Globus pallidus (tissue), 1 donor: ENCODE data around the gene NPTX1.

ENCODE experiments used
- DNase-seq: peaks from one replicate; pipeline ENCODE4 v3.0.0-alpha.2; 2015; ENCODE audit warnings: low spot score

Gene NPTX1

DNA sequence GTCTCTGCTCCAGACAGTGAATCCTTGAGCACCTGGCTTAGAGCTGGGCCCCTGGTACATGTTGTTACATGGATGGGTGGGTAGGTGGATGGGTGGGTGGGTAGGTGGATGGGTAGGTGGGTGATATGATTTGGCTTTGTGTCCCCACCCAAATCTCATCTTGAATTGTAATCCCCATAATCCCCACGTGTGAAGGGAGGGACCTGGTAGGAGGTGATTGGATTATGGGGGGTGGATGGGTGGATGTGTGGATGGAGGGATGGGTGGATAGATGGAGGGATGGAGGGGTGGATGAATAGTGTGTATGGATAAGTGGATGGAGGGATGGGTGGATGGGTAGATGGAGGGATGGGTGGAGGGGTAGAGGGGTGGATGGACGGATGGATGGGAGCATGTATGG is 26.6 kb upstream of the NPTX1 start:
- no peak for DNase-seq

DNA sequence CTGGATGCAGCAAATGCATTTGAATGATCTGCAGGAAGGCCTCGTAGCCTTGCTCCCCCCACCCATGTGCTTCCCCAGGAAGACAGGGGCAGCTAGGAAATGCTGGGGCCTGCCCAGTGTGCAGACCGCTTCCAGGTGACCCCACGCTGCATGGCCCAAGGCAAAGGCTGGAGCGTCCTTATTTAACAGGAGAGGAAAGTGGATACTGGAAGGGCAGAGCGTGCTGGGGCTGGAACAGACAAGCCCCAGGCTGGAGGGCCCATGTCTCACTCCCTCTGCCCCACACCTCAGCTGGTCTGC is 26.1 kb upstream of the NPTX1 start:
- no peak for DNase-seq

DNA sequence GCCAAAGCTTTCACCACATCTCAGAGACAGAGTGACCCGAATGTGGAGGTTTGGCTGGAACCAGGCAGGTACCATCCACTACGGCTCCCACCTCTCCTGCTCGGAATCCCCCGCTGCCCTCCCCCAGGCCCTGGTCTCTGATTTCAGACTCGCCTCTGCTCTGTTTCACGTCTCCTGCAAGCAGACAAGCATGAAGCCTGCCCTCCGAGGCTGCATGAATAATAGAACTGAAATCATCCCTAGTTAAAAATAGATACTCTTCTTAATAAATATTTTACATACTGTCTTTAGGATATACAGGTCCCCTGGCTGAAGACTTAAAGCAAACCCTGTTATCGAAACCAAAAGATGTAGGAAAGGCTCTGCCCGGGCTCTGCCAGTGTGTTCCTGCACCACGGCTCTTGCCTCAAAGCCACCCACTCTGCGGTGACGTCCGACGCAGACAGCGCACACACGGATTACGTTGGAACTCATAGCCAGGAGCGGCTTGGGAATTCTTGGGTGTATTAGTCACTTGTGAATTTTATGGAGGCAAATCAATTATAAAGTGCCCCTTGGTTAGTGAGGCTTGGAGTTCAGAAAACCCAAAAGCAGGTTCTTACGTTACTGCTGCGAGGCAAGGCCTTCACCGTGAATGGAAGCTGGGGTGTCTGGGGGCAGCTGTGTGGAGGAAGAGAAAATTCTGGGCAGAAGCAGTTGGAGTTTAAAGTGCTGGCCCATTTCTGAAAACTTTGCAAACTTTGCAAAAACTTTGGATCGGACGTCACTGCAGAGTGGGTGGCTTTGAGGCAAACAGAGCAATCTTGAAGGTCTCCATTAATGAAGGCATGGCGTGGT is 25.6 kb upstream of the NPTX1 start:
- DNase-seq: no peak

DNA sequence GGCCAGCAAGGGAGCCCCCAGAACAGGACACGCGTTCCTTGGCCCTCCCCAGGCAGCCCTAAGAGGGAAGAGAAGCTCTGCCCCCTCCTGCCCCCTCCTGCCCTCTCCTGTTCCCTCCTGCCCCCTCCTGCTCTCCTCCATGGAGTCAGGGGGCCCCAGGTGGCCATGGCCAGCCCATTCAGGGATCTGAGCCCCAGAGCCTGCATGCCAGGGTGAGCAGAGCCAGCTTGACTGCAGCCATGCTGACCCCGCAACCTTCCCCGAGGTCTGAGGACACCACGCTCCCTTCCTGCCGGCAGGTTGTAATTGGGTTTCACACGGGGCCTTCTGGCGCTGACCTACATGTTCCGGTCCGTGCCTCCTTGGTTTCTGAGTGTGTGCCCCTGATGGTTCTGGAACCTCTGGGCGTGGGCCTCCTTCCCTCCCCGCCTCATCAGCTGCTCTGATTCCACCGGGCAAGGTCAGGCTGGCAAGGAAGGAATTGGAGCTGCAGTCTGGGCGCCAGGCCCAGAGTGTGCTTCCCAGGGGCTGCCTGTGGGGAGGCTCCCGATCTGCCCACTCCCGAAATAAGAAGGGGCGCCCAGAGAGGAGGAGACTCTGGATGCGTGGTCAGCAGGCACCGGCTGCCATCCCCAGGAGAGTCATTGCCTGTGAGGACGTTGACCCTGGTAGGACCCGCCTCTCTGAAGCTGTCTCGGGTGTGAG is 23.7 kb upstream of the NPTX1 start:
- DNase-seq: no peak

DNA sequence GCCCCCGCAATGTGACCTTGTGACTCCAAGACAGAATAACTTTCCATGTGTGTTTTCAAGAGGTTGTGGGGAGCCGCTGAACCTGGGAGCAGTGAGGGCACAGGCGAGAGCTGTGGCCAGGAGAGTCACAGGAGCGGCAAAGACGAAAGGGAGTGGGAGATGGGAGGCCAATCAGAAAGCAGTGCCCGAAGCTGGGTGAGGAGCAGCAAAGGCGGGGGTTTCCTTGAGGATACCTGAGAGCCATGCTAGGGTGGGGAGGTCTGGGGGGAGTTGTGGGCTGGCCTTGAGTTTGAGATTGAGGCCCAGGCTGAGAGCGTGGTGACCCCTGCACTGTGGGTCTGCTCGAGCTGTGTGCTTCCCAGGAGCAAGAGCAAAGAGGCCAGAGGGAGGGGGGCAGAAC is 23.2 kb upstream of the NPTX1 start:
- no peak for DNase-seq

DNA sequence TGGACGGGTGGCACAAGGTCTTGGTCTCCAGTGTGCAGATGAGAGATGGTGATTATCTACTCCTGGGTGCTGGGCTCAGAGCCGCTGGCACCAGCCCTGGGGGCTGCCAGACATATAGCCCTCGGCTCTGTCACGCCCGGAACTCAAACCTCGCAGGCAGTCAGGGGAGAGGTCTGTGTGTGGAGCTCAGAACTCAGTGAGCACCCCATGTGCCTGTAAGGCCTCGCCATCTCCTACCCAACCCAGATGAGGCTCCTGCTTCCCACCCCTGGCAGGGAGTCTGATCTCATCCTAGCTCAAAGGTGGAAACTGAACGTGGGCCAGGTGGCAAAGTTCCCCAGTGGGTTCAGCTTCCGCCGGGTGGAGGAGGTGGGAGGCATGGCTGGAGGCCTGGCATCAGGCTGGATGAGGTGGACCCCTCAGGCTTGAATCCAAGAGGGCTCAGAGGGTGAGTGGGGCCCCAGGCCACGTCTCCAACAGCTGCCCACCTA is 22.6 kb upstream of the NPTX1 start:
- DNase-seq: no peak

DNA sequence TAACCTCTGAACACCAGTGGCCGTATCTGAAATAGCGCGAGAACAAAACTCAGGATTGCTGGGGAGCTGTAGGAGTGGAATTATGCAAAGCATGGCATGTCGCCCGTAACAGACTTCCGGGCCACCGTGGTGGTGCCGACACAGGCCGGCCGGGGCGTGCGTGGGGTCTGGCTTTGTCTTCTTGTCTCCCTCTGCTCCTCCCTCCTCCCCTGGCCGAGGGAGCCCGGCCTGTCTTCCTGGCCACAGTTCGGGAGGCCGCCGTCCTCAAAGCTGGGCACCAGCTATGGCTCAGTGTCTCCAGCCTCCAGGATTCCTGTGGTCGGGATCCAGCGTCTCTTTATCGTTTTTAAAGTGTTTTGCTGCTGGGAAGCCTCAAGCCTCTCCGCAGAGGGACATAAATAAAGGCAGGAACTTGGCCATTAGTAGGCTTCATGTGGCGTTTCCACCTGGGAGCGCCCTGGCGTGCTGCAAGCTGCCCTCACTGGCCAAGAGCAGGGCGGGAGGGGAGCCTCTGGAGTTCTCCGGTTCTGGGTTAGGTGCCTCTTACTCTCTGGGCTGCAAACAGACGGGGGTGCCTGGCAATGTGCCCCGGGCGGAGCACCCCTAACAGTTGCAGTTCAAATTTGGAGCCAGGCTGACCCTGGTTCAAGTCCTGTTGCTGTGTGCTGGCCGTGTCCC is 22.0 kb upstream of the NPTX1 start:
- no peak for DNase-seq

DNA sequence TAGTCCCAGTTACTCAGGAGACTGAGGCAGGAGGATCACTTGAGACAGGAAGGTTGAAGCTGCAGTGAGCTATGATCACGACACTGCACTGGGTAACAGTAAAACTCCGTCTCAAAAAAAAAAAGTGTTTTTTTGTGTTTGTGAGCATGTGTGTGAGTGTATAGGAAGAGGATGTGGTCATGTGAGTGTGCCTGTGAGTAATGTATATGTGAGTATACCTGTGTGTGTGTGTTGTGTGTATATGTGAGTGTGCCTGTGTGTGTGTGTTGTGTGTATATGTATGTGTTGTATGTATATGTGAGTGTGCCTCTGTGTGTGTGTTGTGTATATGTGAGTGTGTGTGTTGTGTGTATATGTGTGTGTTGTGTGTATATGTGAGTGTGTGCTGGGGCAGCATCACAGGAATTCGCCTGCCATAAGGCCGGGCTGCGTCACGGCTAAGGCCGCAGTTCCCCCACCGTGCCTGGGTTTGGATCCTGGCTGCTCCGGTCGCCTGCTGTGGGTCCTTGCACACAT is 21.4 kb upstream of the NPTX1 start:
- DNase-seq: no peak

DNA sequence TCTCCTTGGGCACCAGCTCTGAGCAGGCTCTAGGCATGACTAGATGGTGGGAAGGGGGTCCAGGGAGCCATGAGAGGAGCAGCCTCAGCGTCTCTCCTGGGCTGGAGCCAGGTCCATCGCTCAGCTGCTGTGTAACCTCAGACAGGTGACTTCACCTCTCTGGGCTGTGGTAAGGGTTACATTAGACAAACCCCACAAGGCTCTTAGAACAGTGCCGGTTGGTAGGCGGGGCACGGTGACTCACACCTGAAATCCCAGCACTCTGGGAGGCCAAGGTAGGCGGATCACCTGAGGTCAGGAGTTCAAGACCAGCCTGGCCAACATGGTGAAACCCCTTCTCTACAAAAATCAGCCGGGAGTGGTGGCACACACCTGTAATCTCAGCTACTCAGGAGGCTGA is 18.1 kb upstream of the NPTX1 start:
- no peak for DNase-seq

DNA sequence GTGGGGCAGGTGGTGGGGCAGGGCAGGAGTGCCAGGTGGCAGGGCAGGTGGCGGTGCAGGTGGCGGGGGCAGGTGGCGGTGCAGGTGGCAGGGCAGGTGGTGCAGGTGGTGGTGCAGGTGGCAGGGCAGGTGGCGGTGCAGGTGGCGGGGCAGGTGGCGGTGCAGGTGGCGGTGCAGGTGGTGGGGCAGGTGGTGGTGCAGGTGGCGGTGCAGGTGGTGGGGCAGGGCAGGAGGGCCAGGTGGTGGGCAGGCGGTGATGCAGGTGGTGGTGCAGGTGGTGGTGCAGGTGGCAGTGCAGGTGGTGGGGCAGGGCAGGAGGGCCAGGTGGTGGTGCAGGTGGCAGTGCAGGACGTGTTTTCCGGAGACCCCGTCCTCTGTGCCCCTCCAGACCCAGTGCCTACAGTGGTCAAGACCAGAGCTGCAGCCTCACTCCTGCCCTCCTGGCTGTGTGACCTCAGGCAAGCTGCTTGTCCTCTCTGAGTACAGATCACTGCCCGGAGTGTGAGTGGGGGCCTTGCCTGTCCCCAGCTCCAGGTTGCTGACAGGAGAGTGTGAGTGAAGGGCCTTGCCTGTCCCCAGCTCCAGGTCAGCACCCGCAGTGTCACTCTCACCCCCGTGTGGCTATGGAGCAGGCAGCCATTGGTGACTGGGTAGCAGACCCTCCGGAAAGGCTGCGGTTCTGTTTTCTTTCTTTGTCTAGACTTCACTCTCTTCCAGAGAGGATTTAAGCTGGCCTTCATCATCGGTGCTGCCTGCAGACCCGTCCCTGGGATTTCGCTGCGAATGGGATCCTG is 16.1 kb upstream of the NPTX1 start:
- no peak for DNase-seq

DNA sequence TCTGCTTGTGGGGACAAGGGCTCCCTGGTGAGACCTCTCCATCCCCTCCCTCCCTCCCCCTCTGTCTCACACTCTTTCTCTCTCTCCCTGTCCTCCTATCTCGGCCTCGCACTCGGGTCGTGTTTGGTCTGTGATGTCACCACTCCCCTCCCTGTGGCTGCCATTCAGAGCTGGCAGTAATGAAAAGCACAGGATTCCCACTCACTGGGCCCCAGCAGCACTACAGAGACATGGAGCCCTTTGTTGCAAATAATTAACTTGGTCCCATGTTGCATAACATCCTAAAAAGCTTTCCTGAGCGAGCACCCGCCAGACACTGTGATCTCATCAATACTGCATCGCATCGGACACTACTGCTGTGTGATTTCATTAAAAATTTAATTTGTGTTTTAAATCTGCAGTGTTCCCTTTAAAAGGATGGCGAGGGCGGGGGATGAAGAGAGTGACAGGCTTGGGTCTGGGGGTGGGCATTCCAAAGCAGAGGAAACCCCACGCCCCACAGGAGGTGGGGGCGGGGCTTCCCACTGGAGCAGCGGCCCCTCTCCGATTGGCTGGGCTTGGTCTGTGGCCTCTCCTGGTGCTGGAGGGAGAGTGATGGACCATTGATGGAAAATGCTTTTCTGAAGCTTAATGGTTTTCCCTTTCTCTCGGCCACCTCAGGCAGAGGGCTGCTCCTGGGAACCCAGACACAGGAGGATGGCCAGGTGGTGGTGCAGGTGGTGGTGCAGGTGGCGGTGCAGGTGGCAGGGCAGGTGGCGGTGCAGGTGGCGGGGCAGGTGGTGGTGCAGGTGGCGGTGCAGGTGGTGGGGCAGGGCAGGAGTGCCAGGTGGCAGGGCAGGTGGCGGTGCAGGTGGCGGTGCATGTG is 15.3 kb upstream of the NPTX1 start:
- DNase-seq: no peak

DNA sequence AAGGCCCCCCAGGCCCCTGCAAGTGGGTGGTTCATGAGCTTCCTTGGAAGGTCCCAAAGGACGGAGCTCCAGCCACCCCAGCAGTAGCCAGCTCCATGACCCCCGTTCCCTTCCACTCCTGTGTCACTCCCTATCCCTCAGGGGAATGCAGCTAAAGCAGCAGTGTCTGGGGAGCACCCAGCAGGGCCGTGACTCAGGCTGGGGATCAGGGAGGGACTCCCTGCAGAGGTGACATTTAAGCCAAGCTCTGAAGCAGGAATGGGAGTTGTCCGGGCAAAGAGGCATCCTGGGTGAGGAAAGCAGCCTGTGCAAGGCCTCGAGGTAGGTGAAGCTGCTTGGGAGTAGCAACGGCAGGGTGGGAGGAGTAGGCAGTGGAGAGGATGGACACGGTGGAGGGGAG is 11.1 kb upstream of the NPTX1 start:
- no peak for DNase-seq

DNA sequence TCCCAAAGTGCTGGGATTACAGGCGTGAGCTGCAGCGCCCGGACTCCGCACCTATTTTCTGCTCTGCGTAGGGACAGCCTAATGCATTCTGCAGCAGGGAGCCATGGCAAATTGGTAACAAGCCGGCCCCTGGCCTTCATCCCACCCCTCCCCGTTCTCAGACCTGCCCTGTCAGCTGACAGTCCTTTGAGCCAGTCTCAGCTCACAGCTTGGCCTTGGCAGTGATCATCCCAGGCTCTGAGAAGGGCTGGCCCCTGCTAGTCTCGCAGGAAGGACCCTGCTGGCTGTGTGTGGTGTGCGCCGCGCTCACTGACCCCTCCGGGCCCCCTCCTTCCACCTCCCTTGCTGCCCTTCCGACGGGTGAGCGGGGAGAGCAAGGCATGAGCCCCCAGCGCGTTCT is 10.3 kb upstream of the NPTX1 start:
- no peak for DNase-seq

DNA sequence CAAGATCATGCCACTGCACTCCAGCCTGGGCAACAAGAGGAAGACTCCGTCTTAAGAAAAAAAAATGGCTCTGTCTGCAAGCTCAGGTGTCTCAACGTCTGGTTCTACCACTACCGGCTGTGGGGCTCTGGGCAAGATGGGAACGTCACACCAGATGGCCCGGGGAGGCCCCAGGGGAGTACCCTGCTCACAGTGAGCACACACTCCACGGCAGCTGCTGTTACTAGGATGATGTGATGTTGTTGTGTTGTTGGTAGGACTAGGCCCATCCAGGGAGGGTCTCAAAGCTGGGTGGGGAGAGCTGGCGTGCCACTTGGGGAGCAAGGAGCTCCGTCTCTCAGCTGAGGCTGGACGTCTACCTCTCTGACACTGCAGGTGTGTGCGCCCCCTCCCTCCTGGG is 9.4 kb upstream of the NPTX1 start:
- DNase-seq: no peak

DNA sequence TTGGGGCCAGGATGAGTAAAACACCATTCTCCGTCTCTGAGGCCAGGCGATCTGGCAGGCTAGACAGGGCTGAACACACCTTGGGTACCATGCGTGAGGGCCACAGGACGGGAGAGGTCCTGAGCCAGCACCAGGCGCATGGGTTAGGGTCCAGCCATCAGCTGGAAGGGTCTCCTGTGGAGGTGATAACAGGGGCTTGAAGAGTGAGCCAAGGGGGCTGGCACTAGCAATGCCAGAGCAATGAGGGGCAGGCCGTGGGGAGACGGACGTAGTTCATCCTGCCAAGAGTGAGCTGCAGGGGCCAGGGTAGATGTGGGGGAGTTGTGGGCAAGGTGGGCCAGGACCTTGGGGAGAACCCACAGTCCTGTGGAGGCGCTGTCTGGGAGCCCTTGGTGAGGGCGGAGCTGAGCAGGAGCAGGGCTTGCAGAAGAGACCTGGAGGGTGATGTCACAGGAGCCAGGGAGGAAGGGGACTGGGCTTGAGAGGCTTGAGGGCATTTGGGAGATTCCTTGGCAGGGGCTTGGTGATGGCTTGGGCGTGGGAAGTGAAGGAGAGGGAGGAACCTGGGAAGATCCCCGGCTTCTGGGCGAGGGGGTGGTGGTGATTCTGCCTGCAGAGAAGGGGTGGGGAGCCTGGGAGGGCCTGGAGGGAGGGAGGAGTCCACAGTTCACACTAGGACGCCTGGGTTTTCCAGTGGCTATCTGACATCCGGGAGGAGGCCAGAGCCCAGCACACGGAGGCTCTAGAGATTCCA is 6.3 kb upstream of the NPTX1 start:
- DNase-seq: no peak

DNA sequence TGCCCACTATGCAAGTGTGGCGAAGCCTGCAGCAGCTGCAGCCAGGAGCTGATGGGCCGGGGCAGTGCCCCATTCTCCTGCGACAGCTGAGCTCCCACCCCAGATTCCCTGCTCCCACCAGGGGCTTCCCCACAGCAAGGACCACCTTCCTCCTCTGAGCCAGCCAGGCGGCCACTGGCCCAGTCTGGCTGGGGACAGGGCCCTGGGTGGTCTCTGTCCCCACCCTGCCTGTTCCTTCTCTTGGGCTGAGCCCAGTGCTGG is 5.6 kb upstream of the NPTX1 start:
- no peak for DNase-seq

DNA sequence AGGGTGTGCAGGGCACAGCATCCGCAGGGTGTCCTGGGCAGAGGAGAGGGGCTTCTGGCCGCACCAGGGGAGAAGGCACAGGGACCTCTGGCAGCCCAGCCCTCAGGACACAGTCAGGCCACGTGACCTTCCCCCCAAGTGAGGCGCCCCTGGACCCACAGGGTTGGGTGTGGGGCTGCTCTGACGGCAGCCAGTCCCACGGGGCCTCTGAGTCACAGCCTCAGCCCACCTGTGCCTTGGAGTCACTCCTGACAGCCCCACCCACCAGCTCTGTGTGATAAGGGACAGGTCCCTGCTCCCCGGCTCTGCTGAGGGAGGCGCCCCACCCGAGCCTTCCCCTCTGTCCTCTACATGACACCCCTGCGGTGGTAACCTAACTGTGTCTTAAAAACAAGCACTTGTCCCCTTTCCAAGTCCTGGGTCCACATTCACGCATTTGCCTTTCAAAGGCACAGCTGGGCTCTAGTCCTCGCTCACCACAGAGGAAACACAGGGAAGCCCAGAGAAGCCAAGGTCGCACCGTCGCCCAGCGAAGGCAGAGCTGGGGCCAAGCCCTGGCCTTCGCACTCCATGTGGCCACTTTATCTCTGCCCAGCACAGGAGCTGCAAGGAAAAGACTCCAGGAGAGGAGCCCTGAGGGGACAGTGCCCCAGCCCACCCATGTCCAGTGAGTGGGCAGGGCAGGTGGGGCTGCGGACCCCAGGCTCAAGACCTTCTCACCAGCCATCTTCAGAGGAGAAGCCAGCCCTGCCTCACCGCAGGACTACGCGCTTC is 5.1 kb upstream of the NPTX1 start:
- DNase-seq: no peak

DNA sequence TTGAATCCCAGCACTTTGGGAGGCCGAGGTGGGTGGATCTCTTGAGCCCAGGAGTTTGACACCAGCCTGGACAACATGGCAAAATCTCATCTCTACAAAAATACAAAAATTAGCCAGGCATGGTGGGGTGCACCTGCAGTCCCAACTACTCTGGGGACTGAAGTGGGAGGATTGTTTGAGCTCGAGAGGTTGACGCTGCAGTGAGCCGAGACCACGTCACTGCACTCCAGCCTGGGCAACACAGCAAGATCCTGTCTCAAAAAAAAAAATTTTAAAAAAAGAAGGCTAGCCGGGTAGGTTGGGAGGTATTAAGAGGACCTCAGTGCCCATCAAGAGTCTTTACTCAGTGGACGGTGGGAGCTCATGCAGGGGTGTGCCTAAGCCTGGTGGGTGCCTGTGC is 3.8 kb upstream of the NPTX1 start:
- DNase-seq: no peak

DNA sequence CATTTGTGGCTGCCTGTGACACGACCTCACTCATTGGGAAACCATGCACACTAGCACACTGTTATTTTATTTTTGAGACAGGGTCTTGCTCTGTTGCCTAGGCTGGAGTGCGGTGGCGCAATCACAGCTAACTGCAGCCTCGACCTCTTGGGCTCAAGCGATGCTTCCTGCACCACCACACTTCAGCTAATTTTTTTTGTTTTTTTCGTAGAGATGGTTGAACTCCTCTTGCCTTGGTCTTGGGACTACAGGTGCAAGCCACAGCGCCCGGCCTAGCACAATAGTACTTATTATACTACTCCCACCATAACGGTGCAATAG is 2.8 kb upstream of the NPTX1 start:
- no peak for DNase-seq
